ENCODE measurements around the gene SLC29A1. TPM values are rescaled to one million over a fixed set of nuclear protein-coding genes. Genes with fewer than 3 reads are reported as not detected.

The SLC29A1 gene
- total RNA-seq, 2 donors from 2014 or later = 37.1 to 56.5 TPM

DNA sequence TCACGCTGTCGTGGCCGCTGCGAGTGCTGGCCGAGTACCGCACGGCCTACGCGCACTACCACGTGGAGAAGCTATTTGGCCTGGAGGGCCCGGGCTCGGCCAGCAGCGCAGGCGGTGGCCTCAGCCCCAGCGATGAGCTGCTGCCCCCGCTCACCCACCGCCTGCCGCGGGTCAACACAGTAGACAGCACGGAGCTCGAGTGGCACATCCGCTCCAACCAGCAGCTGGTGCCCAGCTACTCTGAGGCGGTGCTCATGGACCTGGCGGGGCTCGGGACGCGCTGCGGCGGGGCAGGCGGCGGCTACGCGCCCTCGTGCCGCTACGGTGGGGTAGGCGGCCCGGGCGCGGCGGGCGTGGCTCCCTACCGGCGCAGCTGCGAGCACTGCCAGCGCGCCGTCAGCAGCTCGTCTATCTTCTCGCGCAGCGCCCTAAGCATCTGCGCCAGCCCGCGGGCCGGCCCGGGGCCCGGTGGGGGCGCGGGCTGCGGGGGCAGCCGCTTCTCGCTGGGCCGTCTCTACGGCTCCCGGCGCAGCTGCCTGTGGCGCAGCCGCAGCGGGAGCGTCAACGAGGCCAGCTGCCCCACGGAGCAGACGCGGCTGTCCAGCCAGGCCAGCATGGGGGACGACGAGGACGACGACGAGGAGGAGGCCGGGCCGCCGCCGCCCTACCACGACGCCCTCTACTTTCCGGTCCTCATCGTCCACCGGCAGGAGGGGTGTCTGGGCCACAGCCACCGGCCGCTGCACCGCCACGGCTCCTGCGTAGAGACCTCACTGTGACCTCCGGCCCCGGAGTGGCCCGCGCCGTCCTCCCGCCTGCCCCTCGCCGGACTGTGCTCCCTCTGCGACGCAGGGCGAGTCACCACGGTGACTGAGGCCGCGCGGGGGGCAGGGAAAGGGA, 52.6 kb downstream of the SLC29A1 start:
- H3K9me3 Mint-ChIP-seq = no peaks in the 10 kb centered on the region
- no peak for DNase-seq (ENCODE audit: low spot score in 2 of 2)
- H3K27ac Mint-ChIP-seq = no peak overlapping the region

DNA sequence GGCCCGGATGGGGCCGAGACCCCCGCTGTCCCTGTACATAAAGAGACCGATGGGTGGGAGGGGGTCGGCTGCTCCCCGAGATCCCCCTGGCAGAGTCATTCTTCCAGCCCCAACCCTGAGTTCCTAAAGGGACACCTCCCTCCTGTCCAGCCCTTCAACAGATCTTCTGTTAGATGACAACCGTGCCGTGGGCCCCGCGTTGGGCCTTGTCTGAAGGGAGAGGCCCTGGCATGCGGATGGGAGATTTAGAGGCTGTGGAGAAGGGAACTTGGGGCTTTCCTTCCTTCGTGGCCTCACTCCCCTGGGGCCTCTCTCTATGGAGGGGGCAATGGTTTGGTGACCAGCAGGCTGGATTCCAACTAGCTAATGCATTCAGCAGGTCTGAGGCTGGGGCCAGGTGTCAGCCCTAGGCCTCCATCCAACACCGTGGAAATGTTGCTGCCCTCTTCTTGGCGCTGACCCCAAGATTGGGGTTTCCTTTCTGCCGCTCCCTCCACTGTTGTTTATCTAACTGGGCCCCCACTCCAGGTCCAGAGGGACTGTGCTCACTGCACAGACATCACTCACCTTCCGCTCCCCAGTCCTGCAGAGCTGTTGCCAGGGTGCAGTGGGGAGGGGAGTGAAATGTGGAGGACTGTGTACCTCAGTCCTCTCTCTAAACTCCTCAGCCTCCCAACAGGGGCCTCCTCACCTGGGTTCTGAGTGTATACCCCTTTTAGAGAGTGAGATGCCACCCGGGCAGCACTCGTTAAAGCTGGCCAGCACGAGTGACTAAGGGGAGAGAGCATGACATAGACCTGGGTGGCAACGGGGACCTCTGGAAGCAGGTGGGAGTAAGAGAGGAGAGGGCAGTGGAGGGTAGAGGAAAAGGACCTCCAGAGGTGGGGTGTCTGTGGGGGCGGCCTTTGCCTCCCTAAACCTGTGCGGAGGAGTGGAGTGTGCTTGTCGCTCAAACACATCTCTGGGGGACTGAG, 53.6 kb downstream of the SLC29A1 start:
- ATAC-seq (no peak), DNase-seq (ENCODE audit: low spot score in 2 of 2) (no peak)
- H3K27ac Mint-ChIP-seq = no peak overlapping the region
- no peaks in the 10 kb centered on the region for H3K36me3 Mint-ChIP-seq
- H3K9me3 Mint-ChIP-seq = no peaks in the 10 kb centered on the region

More for the DNA sequence above, 52.6 kb downstream of the SLC29A1 start:
- H3K36me3 Mint-ChIP-seq = no peaks in the 10 kb centered on the region
- peak; percentile 18 to 66 for ATAC-seq

DNA sequence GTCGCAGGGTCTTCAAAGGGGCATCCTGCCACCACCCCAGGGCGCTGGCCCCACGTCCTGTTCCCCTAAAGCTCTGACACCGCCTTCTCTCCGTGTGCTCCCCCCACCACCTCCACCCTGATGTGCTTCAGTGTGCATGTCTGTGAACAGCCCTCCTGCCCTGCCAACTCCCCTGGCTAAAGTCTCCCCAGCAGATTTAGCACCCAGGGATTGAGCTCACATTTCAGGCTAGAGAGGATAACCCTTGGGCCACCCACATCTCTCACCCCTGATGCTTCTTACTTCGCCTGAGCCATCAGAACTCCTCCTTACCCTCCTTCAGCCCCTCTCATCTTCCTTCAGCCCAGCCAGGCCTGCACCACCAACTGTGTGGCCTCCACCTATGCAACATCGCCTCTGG, 54.4 kb downstream of the SLC29A1 start:
- DNase-seq (ENCODE audit: low spot score in 2 of 2) = no peak
- no peak overlapping the region for H3K27ac Mint-ChIP-seq

DNA sequence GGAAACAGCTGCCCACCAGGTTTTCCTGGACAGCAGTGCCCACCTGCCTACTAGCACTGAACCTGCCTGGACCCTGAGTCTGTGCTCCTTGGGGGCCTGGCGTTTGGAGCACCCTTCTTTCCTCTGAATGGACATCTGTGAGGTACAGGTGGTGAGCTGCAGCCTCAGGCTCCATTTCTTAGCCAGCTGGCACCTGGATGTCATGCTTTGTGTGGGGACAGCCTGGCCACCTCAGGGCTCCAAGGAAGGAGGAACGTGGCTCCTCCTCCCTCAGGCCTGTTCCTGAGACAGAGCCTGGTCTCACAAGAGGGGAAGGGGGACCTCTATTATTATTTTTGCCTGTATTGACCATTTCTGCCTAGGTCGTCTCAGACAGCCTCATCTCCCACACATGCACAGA, 54.9 kb downstream of the SLC29A1 start:
- no peak overlapping the region for H3K27ac Mint-ChIP-seq
- DNase-seq (ENCODE audit: low spot score in 2 of 2) = no peak
- H3K36me3 Mint-ChIP-seq = no peaks in the 10 kb centered on the region
- no peak for ATAC-seq
- no peaks in the 10 kb centered on the region for H3K9me3 Mint-ChIP-seq

More for the DNA sequence above, 54.4 kb downstream of the SLC29A1 start:
- no peak for ATAC-seq
- H3K36me3 Mint-ChIP-seq = no peaks in the 10 kb centered on the region
- no peaks in the 10 kb centered on the region for H3K9me3 Mint-ChIP-seq

DNA sequence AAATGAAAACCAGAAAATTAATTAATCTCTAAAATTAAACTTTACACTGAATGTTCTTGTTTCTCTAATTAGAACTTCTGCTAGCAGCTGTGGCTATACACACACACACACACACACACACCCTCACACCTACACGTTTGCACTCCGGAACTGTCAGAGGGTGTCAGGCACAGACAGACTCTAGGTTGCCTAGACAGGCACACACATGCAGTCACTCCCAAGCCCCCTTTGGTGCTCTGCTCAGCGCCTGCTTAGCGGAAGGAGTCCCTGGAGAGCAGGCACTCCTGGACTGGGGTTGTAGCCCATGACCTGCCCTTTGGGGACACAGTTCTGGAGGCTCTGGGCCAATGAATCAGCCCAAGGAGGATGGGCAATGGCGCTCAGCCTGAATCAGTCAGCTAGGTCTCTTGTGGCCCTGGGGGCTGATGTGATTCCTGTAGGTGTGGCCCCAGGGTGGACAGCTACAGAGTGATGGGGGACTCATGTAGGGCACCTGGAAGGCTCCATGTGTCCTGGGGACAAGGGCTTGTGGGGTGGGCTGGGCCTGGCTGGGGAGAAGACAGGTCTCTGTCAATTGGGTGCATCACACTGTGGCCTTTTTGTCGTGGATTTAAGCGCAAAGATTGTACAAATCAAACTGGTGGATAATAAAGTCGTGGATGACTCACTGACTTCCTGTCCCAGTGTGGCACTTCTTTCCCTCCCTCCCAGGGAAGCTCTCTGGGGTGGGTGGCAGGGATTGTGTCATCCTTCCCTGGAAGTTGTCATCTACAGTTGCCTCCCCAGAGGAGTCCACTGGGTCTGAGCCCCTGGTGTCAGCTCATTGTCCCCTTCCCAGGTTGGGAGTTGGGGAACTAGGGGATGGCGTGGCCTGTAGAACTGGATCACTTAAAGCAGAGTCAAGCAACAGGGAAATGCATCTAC, 55.6 kb downstream of the SLC29A1 start:
- no peak for ATAC-seq
- H3K9me3 Mint-ChIP-seq = no peaks in the 10 kb centered on the region

More for the DNA sequence above, 55.6 kb downstream of the SLC29A1 start:
- no peak for DNase-seq (ENCODE audit: low spot score in 2 of 2)
- Mint-ChIP-seq H3K36me3 (no peaks in the 10 kb centered on the region), H3K27ac (no peak overlapping the region)

Other genes with a start within 250 kb of the SLC29A1 start
- 10 to 100 TPM; 31.9 to 54.3 TPM for gene MRPL14, start 96.1 kb upstream of the SLC29A1 start, total RNA-seq
- 10 to 100 TPM; 12.4 TPM for gene TMEM63B, start 96.0 kb upstream of the SLC29A1 start, total RNA-seq
- gene CAPN11, start 64.8 kb upstream of the SLC29A1 start, total RNA-seq = under 1 TPM; 0.23 to 0.32 TPM
- gene MYMX, start 6.7 kb upstream of the SLC29A1 start, total RNA-seq = not detected
- 1,000 to 10,000 TPM; 1,343 to 1,701 TPM for gene HSP90AB1, start 23.5 kb downstream of the SLC29A1 start, total RNA-seq
- 10 to 100 TPM; 18.3 to 23.8 TPM for gene SLC35B2, start 33.9 kb downstream of the SLC29A1 start, total RNA-seq
- 10 to 100 TPM; 17.7 to 19.9 TPM for gene NFKBIE, start 42.0 kb downstream of the SLC29A1 start, total RNA-seq
- gene TMEM151B, start 46.9 kb downstream of the SLC29A1 start, total RNA-seq = under 1 TPM in 1 of 2 donors, not detected in 1; 0.20 TPM
- 10 to 100 TPM in 1 of 2 donors, 1 to 10 TPM in 1; 7.3 to 19.7 TPM for gene AARS2, start 89.8 kb downstream of the SLC29A1 start, total RNA-seq
- gene SPATS1, start 119.1 kb downstream of the SLC29A1 start, total RNA-seq = not detected
- 10 to 100 TPM; 22.7 to 25.2 TPM for gene CDC5L, start 164.1 kb downstream of the SLC29A1 start, total RNA-seq